ENCODE data around the gene NNMT. TPM values are rescaled to one million over a fixed set of nuclear protein-coding genes. Genes with fewer than 3 reads are reported as not detected.

The NNMT gene
- polyA plus RNA-seq, 1 of the 3 experiments (the other 2 are of a cell fraction): 84.6 TPM

GRCh38 chr11:114259551-114259983, 36.6 kb upstream of the NNMT start:
- Histone ChIP-seq H3K36me3 (replicated peaks in 1 of 2; ENCODE audit: control insufficient read depth in 1 of 2, insufficient read depth in 2 of 2, low read length in 1 of 2) (no peaks in the 10 kb centered on the region), H3K9ac (no peak overlapping the region), H3K9me3 (no peaks in the 10 kb centered on the region), H3K4me2 (no peak overlapping the region), H3K27me3 (ENCODE audit: insufficient read depth) (peaks cover 9% of the 10 kb centered on the region), H3K4me3 (ENCODE audit: low read depth in 2 of 2, low read length in 1 of 2) (no peak overlapping the region), H2AFZ (ENCODE audit: low read depth) (no peak overlapping the region), H3F3A (replicated peaks; ENCODE audit: insufficient read depth) (no peaks in the 10 kb centered on the region), H3K4me1 (ENCODE audit: control insufficient read depth in 1 of 2, insufficient read depth in 2 of 2, low read depth in 1 of 2, low read length in 1 of 2) (no peaks in the 10 kb centered on the region; a peak in 1 of 4 replicates), H3K9me2 (no peaks in the 10 kb centered on the region), H3K27ac (ENCODE audit: low read depth in 2 of 2, low read length in 1 of 2) (no peak overlapping the region), H3K79me2 (ENCODE audit: insufficient read depth) (no peaks in the 10 kb centered on the region), H4K20me1 (ENCODE audit: insufficient read depth) (no peaks in the 10 kb centered on the region)
- DNase-seq: no peak
- WGBS (ENCODE audit: low lambda C conversion rate): 76% methylated on average over 9 of the region's 12 CpGs
- ChIA-PET POLR2A (no interaction called here), CTCF (interaction anchor here (1.3 to 11.8 kb wide), 23 partner anchors 11 to 454 kb away, joined by 4 to 445 read pairs (median 40); partner anchors contain the start of genes HTR3A and HTR3B)
- TF ChIP-seq FOSL2 (IDR thresholded peaks at IDR 0.05; ENCODE audit: borderline replicate concordance, low read depth) (no peak), USF1 (IDR thresholded peaks at IDR 0.05; ENCODE audit: borderline replicate concordance, low read depth) (no peak), MAX (IDR thresholded peaks at IDR 0.05; ENCODE audit: low read depth) (no peak), EP300 (IDR thresholded peaks at IDR 0.05; ENCODE audit: borderline replicate concordance in 1 of 2, low read depth in 1 of 2, low read length in 1 of 2) (no peak), REST (IDR thresholded peaks at IDR 0.05; ENCODE audit: low read depth, low read length) (no peak), CTCF (IDR thresholded peaks at IDR 0.05) (no peak), MEF2A (IDR thresholded peaks at IDR 0.05; ENCODE audit: borderline replicate concordance, low read depth) (no peak), ELF1 (IDR thresholded peaks at IDR 0.05) (no peak), GATA2 (CRISPR knock-in tag; IDR thresholded peaks at IDR 0.05) (no peak), TCF12 (IDR thresholded peaks at IDR 0.05) (no peak), RCOR1 (IDR thresholded peaks at IDR 0.05; ENCODE audit: low read length) (no peak), RXRA (IDR thresholded peaks at IDR 0.05; ENCODE audit: borderline replicate concordance, low read depth) (no peak), TEAD4 (IDR thresholded peaks at IDR 0.05; ENCODE audit: borderline replicate concordance, insufficient read depth) (no peak)
